Activated naive CD4-positive, alpha-beta T cell treated with anti-CD3 and anti-CD28 coated beads, Interleukin-2, amount 50 U/mL, for 24 hours (primary cell): ENCODE results near the gene BPIFA2.

Experiments used
- H3K27ac Mint-ChIP-seq: one replicate; pipeline ENCODE4 v1.8.0; 2021; ENCODE audit warnings: mild to moderate bottlenecking, mixed read lengths
- H3K27me3 Mint-ChIP-seq: one replicate; pipeline ENCODE4 v1.8.0; 2021; ENCODE audit warnings: mixed read lengths
- H3K36me3 Mint-ChIP-seq: one replicate; pipeline ENCODE4 v1.8.0; 2021; ENCODE audit warnings: mixed read lengths
- H3K4me1 Mint-ChIP-seq: one replicate; pipeline ENCODE4 v1.8.0; 2021; ENCODE audit warnings: mixed read lengths
- H3K4me3 Mint-ChIP-seq: one replicate; pipeline ENCODE4 v1.8.0; 2021; ENCODE audit warnings: mild to moderate bottlenecking, mixed read lengths
- H3K9me3 Mint-ChIP-seq: one replicate; pipeline ENCODE4 v1.8.0; 2021; ENCODE audit warnings: mixed read lengths

Gene BPIFA2

GRCh38 chr20:33210371-33210770, 42.4 kb downstream of the BPIFA2 start:
- Mint-ChIP-seq H3K36me3 (no peaks in the 10 kb centered on the region), H3K4me3 (no peak overlapping the region), H3K27ac (no peak overlapping the region), H3K27me3 (peaks cover 26% of the 10 kb centered on the region), H3K9me3 (no peaks in the 10 kb centered on the region), H3K4me1 (no peaks in the 10 kb centered on the region)

- Mint-ChIP-seq H3K9me3 (no peaks in the 10 kb centered on the region), H3K4me1 (no peaks in the 10 kb centered on the region), H3K27me3 (peaks cover 26% of the 10 kb centered on the region), H3K4me3 (no peak overlapping the region), H3K36me3 (no peaks in the 10 kb centered on the region), H3K27ac (no peak overlapping the region)
Observed at GRCh38 chr20:33211817-33212424, 44.0 kb downstream of the BPIFA2 start.

GRCh38 chr20:33217052-33217451, 49.1 kb downstream of the BPIFA2 start, which contains the start of gene BPIFA3:
TSS of gene BPIFA3 (plus strand) at chr20:33217352. CDS start at chr20:33217537, 185 bp downstream.
- no peaks in the 10 kb centered on the region for H3K36me3 Mint-ChIP-seq
- no peak within 1 kb of the TSS for H3K4me3 Mint-ChIP-seq
- no peak within 1 kb of the TSS for H3K27ac Mint-ChIP-seq
- peaks cover 9% of the 10 kb centered on the region for H3K27me3 Mint-ChIP-seq
- H3K9me3 Mint-ChIP-seq: no peaks in the 10 kb centered on the region
- H3K4me1 Mint-ChIP-seq: no peaks in the 10 kb centered on the region

GRCh38 chr20:33224399-33224798, 56.4 kb downstream of the BPIFA2 start:
- Mint-ChIP-seq H3K9me3 (no peaks in the 10 kb centered on the region), H3K4me1 (no peaks in the 10 kb centered on the region)

GRCh38 chr20:33229843-33230242, 61.9 kb downstream of the BPIFA2 start:
- Mint-ChIP-seq H3K9me3 (no peaks in the 10 kb centered on the region), H3K4me3 (no peak overlapping the region)

More at GRCh38 chr20:33224399-33224798, 56.4 kb downstream of the BPIFA2 start:
- H3K27me3 Mint-ChIP-seq: peaks cover 5% of the 10 kb centered on the region
- H3K27ac Mint-ChIP-seq: no peak overlapping the region
- H3K36me3 Mint-ChIP-seq: no peaks in the 10 kb centered on the region
- H3K4me3 Mint-ChIP-seq: no peak overlapping the region

More at GRCh38 chr20:33229843-33230242, 61.9 kb downstream of the BPIFA2 start:
- H3K27me3 Mint-ChIP-seq: peaks cover 5% of the 10 kb centered on the region
- no peak overlapping the region for H3K27ac Mint-ChIP-seq
- peaks cover 16% of the 10 kb centered on the region for H3K4me1 Mint-ChIP-seq
- no peaks in the 10 kb centered on the region for H3K36me3 Mint-ChIP-seq
